Erythroblast (primary cell): ENCODE results near the gene KAZN.

Experiments used
- GATA1 ChIP-seq: IDR thresholded peaks from 2 replicates; pipeline ENCODE4 v1.6.1; 2011; ENCODE audit warnings: low read depth, mild to moderate bottlenecking, control low read depth, low read length, moderate library complexity
- POLR2A ChIP-seq: IDR thresholded peaks from 2 replicates; pipeline ENCODE4 v1.6.1; 2011; ENCODE audit warnings: mild to moderate bottlenecking, low read length

- no peak for TF ChIP-seq POLR2A
- no peak for TF ChIP-seq GATA1
Measured at GRCh38 chr1:15007842-15008241, 409.4 kb downstream of the KAZN start.
